ENCODE data around the gene SHF. TPM values are rescaled to one million over a fixed set of nuclear protein-coding genes. Genes with fewer than 3 reads are reported as not detected.
A peak's percentile ranks its signal among the peaks of the same experiment; 100 is the strongest.

Gene SHF
- total RNA-seq, 1 donor from 2014 or later: 4.4 TPM

DNA sequence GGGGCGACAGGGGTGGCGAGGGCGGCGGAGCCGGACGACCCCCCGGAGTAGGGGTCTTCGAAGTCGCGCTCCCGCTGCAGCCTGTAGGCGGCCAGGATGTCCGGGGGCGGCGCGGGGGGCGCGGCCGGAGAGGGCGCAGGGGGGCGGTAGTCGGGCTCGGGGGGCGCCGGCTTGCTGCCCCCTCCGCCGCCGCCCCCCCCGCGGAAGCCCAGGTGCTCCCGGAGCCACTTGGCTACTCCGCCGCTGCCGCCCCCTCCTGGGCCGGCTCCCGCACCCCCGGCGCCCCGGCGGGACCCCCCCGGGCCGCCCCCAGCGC lies 230 bp downstream of the SHF start:
- intact Hi-C loops (cut with micrococcal nuclease): no loop called here
- Histone ChIP-seq H3K27ac (replicated peaks) (peak overlapping the region; percentile 78), H3K4me1 (peaks cover 24% of the 10 kb centered on the region), H3K36me3 (no peaks in the 10 kb centered on the region), H3K27me3 (ENCODE audit: low read depth) (no peaks in the 10 kb centered on the region), H3K4me3 (peak overlapping the region; percentile 82), H3K9me3 (replicated peaks) (no peaks in the 10 kb centered on the region)
- TF ChIP-seq, protein P1, sequence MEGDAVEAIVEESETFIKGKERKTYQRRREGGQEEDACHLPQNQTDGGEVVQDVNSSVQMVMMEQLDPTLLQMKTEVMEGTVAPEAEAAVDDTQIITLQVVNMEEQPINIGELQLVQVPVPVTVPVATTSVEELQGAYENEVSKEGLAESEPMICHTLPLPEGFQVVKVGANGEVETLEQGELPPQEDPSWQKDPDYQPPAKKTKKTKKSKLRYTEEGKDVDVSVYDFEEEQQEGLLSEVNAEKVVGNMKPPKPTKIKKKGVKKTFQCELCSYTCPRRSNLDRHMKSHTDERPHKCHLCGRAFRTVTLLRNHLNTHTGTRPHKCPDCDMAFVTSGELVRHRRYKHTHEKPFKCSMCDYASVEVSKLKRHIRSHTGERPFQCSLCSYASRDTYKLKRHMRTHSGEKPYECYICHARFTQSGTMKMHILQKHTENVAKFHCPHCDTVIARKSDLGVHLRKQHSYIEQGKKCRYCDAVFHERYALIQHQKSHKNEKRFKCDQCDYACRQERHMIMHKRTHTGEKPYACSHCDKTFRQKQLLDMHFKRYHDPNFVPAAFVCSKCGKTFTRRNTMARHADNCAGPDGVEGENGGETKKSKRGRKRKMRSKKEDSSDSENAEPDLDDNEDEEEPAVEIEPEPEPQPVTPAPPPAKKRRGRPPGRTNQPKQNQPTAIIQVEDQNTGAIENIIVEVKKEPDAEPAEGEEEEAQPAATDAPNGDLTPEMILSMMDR (IDR thresholded peaks at IDR 0.05; ENCODE audit: borderline replicate concordance): no peak
- DNase-seq: no peak

DNA sequence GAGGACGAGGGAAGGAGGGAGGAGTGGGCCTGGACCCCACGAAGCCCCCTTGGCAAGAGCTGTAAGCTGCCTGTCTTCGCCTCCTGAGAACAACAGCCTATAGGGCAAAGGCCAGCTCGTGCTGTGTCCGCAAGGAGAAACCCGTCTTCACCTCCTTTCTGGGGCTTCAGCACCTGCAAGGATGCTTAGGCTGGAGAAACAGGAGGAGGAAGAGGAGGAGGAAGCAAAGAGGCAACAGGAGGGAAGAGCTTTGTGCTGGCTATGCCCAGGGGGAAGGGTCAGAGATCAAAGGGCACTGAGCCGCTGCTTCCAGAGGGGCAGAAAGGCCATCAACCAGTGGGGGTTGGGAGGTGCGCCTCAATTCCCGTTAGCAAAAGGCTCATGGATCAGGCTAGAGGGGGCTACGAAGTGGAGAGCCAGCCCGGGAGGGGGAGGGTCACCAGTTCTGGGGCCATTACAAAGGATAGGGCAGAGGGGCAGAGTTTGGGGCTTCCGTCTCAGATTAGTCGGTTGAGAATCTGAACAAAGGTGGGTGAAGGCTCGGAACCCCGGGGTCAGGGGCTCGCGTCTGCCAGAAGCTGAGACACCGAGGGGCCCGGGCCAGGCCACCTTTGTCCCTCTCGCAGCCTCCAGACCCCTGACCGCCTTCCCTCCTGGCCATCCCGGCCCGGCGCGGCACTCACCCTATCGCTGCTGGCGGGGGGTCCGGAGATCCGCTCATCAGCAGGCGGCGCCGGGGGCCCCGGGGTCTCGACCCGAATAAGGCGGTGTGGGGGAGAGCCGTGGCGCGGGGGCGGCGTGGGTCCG lies 792 bp downstream of the SHF start:
- TF ChIP-seq, protein P1 (IDR thresholded peaks at IDR 0.05; ENCODE audit: borderline replicate concordance): no peak
- H3K36me3 ChIP-seq: no peaks in the 10 kb centered on the region
- no peak for DNase-seq
- H3K27ac ChIP-seq (replicated peaks): peak overlapping the region; percentile 78
- H3K4me1 ChIP-seq: peaks cover 24% of the 10 kb centered on the region
- H3K4me3 ChIP-seq: peak overlapping the region; percentile 82
- H3K27me3 ChIP-seq (ENCODE audit: low read depth): no peaks in the 10 kb centered on the region
- no peaks in the 10 kb centered on the region for H3K9me3 ChIP-seq (replicated peaks)
- intact Hi-C loops (cut with micrococcal nuclease): no loop called here

GRCh38 chr15:45185903-45186770 lies 1.6 kb downstream of the SHF start:
- no peaks in the 10 kb centered on the region for H3K27me3 ChIP-seq (ENCODE audit: low read depth)
- H3K36me3 ChIP-seq: no peaks in the 10 kb centered on the region
- TF ChIP-seq, protein P1 (IDR thresholded peaks at IDR 0.05; ENCODE audit: borderline replicate concordance): no peak
- no peak for DNase-seq
- intact Hi-C loops (cut with micrococcal nuclease): no loop called here
- H3K4me1 ChIP-seq: peaks cover 24% of the 10 kb centered on the region
- H3K27ac ChIP-seq (replicated peaks): peak overlapping the region; percentile 78
- peak overlapping the region; percentile 82 for H3K4me3 ChIP-seq
- no peaks in the 10 kb centered on the region for H3K9me3 ChIP-seq (replicated peaks)

- no peaks in the 10 kb centered on the region for H3K27me3 ChIP-seq (ENCODE audit: low read depth)
- TF ChIP-seq, protein P1 (IDR thresholded peaks at IDR 0.05; ENCODE audit: borderline replicate concordance): no peak
- peaks cover 24% of the 10 kb centered on the region for H3K4me1 ChIP-seq
- intact Hi-C loops (cut with micrococcal nuclease): no loop called here
- no peak overlapping the region for H3K27ac ChIP-seq (replicated peaks)
- no peak for DNase-seq
- H3K36me3 ChIP-seq: no peaks in the 10 kb centered on the region
- no peak overlapping the region for H3K4me3 ChIP-seq
- no peaks in the 10 kb centered on the region for H3K9me3 ChIP-seq (replicated peaks)
Observed at GRCh38 chr15:45185069-45185779, 2.5 kb downstream of the SHF start.

DNA sequence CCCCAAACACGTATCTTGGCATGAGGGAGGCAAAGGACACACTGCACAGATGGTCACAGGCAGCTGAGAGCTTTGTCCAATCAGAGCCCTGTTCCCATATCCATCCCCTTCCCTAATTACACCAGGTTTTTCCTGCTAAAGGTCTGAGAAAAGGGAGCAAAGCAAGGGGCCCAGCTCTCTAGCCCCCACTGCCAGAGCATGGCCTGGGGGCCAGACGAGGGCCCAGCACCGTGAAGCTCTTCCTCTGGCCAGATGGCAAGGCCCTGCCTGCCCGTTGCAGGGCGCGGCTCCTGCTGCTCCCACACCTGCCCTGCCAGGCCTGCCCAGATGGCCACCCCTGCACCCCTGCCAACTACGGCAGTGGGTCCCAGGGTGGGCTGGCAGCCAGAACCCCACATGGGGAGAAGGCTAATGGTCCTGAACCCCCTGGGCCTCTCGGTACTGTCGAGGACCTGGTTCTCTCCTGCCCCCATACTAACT lies 3.2 kb downstream of the SHF start:
- intact Hi-C loops (cut with micrococcal nuclease): no loop called here
- H3K27ac ChIP-seq (replicated peaks): no peak overlapping the region

More for the DNA sequence above, 3.2 kb downstream of the SHF start:
- Histone ChIP-seq H3K27me3 (ENCODE audit: low read depth) (no peaks in the 10 kb centered on the region), H3K9me3 (replicated peaks) (no peaks in the 10 kb centered on the region), H3K36me3 (no peaks in the 10 kb centered on the region), H3K4me1 (peaks cover 29% of the 10 kb centered on the region), H3K4me3 (no peak overlapping the region)
- TF ChIP-seq, protein P1 (IDR thresholded peaks at IDR 0.05; ENCODE audit: borderline replicate concordance): no peak
- DNase-seq: no peak

Data from left ventricle myocardium inferior (tissue), 1 donor.